Right lobe of liver (tissue), 6 donors: ENCODE data around the gene ITPA. TPM values are rescaled to one million over a fixed set of nuclear protein-coding genes. Genes with fewer than 3 reads are reported as not detected.
A peak's percentile ranks its signal among the peaks of the same experiment; 100 is the strongest.

Experiments
- ATAC-seq, 4 donors: fragments of 200-7000 bp; cut with Tn5 transposase; one replicate each; pipeline ENCODE4 v1.9.1; 2020; ENCODE audit warnings: mild to moderate bottlenecking in 4 of 4, moderate library complexity in 4 of 4
- DNase-seq, 3 donors: peaks; one replicate each; pipeline ENCODE4 v3.0.0-alpha.2; 2020
- H3K27ac ChIP-seq, 3 donors: fragments of 200-600 bp; one replicate each; pipeline ENCODE4 v1.8.0; 2022
- H3K27me3 ChIP-seq, 2 donors: fragments of 200-600 bp; one replicate each; pipeline ENCODE4 v1.8.0; 2022
- H3K36me3 ChIP-seq, 4 donors: fragments of 200-600 bp; sonication (generic) in 1 of 4; one replicate each; pipeline versions ENCODE4 v1.5.1 to v1.8.0; 2017 to 2022; ENCODE audit warnings: control low read depth in 1 of 4
- H3K4me1 ChIP-seq, 4 donors: fragments of 200-600 bp; sonication (generic) in 1 of 4; one replicate each; pipeline versions ENCODE4 v1.5.1 to v1.8.0; 2017 to 2022; ENCODE audit warnings: control low read depth in 1 of 4
- H3K4me3 ChIP-seq, 3 donors: fragments of 200-600 bp; one replicate each; pipeline ENCODE4 v1.8.0; 2022
- H3K9me3 ChIP-seq, 4 donors: fragments of 200-600 bp; sonication (generic) in 1 of 4; one replicate each; pipeline versions ENCODE4 v1.5.1 to v1.8.0; 2017 to 2022; ENCODE audit warnings: control low read depth in 1 of 4
- CTCF ChIP-seq, 4 donors: fragments of 200-600 bp in 3 of 4; fragments of 450-650 bp in 1 of 4; IDR thresholded peaks; one replicate each; pipeline versions ENCODE4 v1.5.1 to v1.8.0; 2016 to 2022; ENCODE audit warnings: antibody characterized with exemption in 4 of 4, mild to moderate bottlenecking in 2 of 4
- POLR2A ChIP-seq: fragments of 450-650 bp; IDR thresholded peaks from one replicate; pipeline ENCODE4 v1.6.1; 2017; ENCODE audit warnings: antibody characterized with exemption, mild to moderate bottlenecking
- WGBS: methylation state at CpG from one replicate; pipeline ENCODE4 v1.1.6; 2018; ENCODE audit warnings: low coverage, low lambda C conversion rate; ENCODE audit not compliant: insufficient coverage; ENCODE audit errors: missing lambda C conversion rate; 5-methylcytosine and 5-hydroxymethylcytosine counted together
- intact Hi-C, 2 donors: fragments of 100-400 bp; cut with DNase I; formaldehyde crosslinking; loops; one replicate each; pipeline versions ENCODE4 v1.11.2 to v1.14.1; 2022
- long read RNA-seq: library from polyadenylated mRNA; unstranded; transcript quantifications from one replicate; pipeline ENCODE4 v2.0.0, GENCODE V29; 2019
- total RNA-seq, 6 experiments: library from RNA; depleted of rRNA in 2 of 6; stranded (reverse); fragments of >200 nt in 2 of 6; fragmentation: NEBNext Ultra II Directional in 3 of 6; extraction: Animal tissue kit (Norgen Biotek cat#: 25700) in 3 of 6; gene quantifications; one replicate each; pipeline versions ENCODE4 v1.1.0 to v1.2.4, GENCODE V29; 2016 to 2023
- donor health status: DM: no; HTN: yes; CAD: no.
- donor health status: DM: no; HTN: no; CAD: no.
- donor health status: DM: no; HTN: no; CAD: no.
- donor health status: DM: no; HTN: yes; CAD: no.
- donor health status: DM: no; HTN: yes; CAD: no.

ITPA gene
- 10 to 100 TPM; 17.5 to 38.8 (median 26.7) TPM for total RNA-seq
- long read RNA-seq, transcript ITPA-201 (8 exons, 1,185 nt): major isoform, 12 of 17 reads
- long read RNA-seq, partial matches to known transcripts: 0 of 17 reads
- long read RNA-seq, other reads (novel, unspliced or antisense): 4 of 17 reads

DNA sequence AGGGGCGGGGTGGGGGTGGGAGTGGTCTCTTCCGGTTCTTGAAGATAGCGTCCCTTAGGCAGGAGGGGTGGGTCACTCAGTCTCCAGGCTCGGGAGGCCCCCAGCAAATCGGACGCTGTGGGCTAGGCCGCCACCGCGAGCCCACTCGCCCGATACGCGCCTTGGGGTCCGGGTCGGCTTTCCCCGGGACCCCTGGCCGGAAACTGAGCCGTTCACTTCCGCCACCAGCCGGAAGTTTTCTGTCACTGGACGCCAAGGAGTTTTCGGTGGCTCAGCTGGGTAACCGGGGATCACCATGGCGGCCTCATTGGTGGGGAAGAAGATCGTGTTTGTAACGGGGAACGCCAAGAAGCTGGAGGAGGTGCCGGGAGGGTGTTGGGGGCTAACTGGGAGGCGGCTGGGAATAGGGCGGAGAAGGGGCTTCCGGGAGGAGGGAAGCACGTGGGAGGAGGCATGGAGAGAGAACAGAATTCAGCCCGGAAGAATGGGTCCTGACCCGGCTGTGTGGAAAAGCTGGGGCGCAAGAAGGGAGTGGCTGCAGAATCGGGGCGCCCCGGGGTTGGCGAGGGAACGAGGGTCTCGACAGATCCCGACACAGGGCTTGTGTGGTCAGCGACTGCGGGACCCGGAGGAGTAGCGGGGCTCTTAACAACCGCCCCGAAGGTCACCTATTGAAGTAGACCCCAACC, at the start of gene ITPA:
Gene ITPA, plus strand, starts transcription at position 242 of the 689 bp plus-strand sequence. Its CDS starts 54 bp downstream, at position 296.
- Histone ChIP-seq H3K27me3 (no peaks in the 10 kb centered on the region), H3K9me3 (no peaks in the 10 kb centered on the region), H3K27ac (peak within 1 kb of the TSS; percentile 69 to 72 (median 71)), H3K4me1 (peaks cover 0 to 4% (median 1%) of the 10 kb centered on the region in 4 donors), H3K36me3 (peaks cover 0 to 4% (median 0%) of the 10 kb centered on the region in 4 donors), H3K4me3 (peak within 1 kb of the TSS; percentile 77 to 91 (median 83))
- no peak for TF ChIP-seq CTCF (IDR thresholded peaks at IDR 0.05)
- intact Hi-C loops: no loop called here
- peak; percentile 53 to 70 (median 60) for DNase-seq
- WGBS: 2% methylated on average over 15 of the region's 48 CpGs
- peak; percentile 55 to 71 (median 61) for ATAC-seq

DNA sequence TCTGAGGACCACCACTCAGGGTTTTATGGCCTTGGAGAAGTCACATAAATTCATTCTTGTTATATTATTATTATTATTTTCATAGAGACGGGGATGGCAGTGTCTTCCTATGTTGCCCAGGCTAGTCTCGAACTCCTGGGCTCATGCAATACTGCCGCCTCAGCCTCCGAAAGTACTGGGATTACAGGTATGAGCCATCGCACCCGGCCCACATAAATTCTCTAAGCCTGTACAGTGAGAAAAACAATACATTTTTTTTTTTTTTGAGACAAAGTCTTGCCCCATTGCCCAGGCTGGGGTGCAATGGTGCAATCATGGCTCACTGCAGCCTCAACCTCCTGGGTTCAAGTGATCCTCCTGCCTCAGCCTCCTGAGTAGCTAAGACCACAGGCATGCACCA, 48.9 kb upstream of the ITPA start:
- no peaks in the 10 kb centered on the region for H3K36me3 ChIP-seq
- ATAC-seq (no peak), DNase-seq (peak in 1 of 3 donors; percentile 22)
- H3K9me3 ChIP-seq: no peaks in the 10 kb centered on the region
- peaks cover 0 to 28% (median 11%) of the 10 kb centered on the region in 4 donors for H3K4me1 ChIP-seq
- H3K27me3 ChIP-seq: no peaks in the 10 kb centered on the region
- H3K27ac ChIP-seq: no peak overlapping the region
- intact Hi-C loops: no loop called here
- peak overlapping the region in 2 of 3 donors; percentile 77 to 98 for H3K4me3 ChIP-seq
- 91% methylated on average over 6 of the region's 6 CpGs for WGBS
- TF ChIP-seq CTCF (IDR thresholded peaks at IDR 0.05): no peak
- TF ChIP-seq POLR2A: no peak

DNA sequence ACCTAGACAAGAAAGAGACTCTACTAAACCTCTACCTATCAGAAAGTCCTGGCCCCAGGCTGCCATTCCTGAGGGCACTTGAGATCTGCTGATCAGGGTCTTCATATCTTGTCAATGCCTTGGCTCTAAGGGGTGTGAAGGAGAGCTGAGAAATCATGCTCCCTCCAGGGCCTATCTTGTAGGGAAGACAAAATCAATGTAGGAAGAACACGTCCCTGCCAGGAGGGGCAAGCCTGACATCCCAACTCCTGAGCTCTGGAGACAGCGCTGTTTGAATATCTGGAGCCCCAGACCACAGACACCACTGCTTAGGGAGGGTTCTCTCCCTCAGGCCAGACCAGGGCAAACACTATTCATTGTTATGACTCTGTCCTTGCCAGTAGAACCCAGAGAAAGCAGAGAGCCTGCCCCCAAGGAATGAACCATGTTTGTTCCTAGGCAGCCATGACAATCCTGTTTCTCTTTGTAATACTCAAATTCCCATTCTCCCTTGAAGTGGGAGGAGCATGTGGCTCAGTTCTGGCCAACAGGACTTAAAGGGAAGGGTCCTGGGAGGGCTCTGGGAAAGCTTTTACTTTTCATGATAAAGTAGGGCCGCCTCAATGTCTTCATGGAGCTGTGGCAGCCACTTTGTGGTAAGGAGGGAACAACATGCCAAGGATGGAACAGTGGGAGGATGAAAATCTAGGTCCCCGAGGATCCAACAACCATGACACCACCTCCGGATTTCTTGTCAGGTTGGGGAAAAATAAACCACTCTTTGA, 47.8 kb upstream of the ITPA start:
- ATAC-seq (no peak), DNase-seq (peak in 1 of 3 donors; percentile 29)
- Histone ChIP-seq H3K36me3 (no peaks in the 10 kb centered on the region), H3K27me3 (no peaks in the 10 kb centered on the region), H3K27ac (no peak overlapping the region), H3K4me3 (no peak overlapping the region), H3K9me3 (no peaks in the 10 kb centered on the region), H3K4me1 (peaks cover 0 to 26% (median 11%) of the 10 kb centered on the region in 4 donors)
- 76% methylated on average over 3 of the region's 5 CpGs for WGBS
- no peak for TF ChIP-seq POLR2A
- no peak for TF ChIP-seq CTCF (IDR thresholded peaks at IDR 0.05)
- intact Hi-C loops: no loop called here

DNA sequence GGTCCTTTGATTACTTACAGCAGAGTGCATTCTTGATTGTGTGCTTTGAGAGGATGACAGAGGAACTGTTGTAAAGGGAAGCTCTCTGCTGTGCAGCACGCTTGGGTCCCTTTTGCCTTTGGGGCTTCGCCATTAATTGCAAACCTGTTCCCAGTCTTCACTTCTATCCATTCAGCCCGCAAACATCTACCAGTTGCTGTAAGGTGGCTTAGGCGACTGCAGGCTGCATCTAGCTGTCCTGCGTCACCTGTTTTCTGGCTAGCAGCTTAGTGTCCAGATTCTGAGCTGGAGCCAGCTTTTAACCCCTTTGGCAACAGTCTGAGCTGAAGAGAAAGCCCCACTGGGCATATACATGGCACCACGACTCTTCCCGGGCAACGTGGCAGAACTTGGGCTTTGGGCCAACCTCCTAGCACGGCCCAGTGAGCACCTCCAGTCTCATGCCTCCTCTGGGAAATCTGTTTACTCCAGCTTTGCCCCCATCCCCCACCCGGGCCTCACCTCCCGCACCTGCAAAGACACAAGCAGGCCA, 47.2 kb upstream of the ITPA start:
- TF ChIP-seq POLR2A (no peak), CTCF (IDR thresholded peaks at IDR 0.05) (no peak)
- DNase-seq (peak in 1 of 3 donors; percentile 36), ATAC-seq (no peak)
- peaks cover 0 to 20% (median 9%) of the 10 kb centered on the region in 4 donors for H3K4me1 ChIP-seq
- H3K4me3 ChIP-seq: no peak overlapping the region
- 59% methylated on average over 9 of the region's 11 CpGs for WGBS
- H3K27me3 ChIP-seq: no peaks in the 10 kb centered on the region
- H3K36me3 ChIP-seq: no peaks in the 10 kb centered on the region
- intact Hi-C loops: no loop called here
- H3K9me3 ChIP-seq: no peaks in the 10 kb centered on the region
- H3K27ac ChIP-seq: no peak overlapping the region
